K562 (cell line): ENCODE measurements around the gene LDLR. TPM values are rescaled to one million over a fixed set of nuclear protein-coding genes. Genes with fewer than 3 reads are reported as not detected.

Experiments used
- BHLHE40 ChIP-seq: IDR thresholded peaks from 2 replicates; pipeline ENCODE4 v1.6.1; 2011; ENCODE audit warnings: low read length, improper control_type of control experiment
- CTBP1 ChIP-seq: fragments of 450-650 bp; IDR thresholded peaks from 2 replicates; pipeline ENCODE4 v1.6.1; 2016; ENCODE audit warnings: borderline replicate concordance
- CUX1 ChIP-seq: fragments of 200-800 bp; sonication (Bioruptor generic); IDR thresholded peaks from 2 replicates; pipeline ENCODE4 v1.6.1; 2016; ENCODE audit warnings: missing genetic modification characterization, missing compliant biosample characterization
- DMBX1 ChIP-seq: fragments of 250-450 bp; sonication (Bioruptor Pico); IDR thresholded peaks from 2 replicates; pipeline ENCODE4 v1.8.0; 2022; ENCODE audit warnings: inconsistent platforms, mild to moderate bottlenecking, moderate library complexity, borderline replicate concordance
- FOXM1 ChIP-seq, 2 experiments: fragments of 450-650 bp in 1 of 2; sonication (generic) in 1 of 2; formaldehyde crosslinking in 1 of 2; IDR thresholded peaks; 2 replicates each; pipeline versions ENCODE4 v1.6.1 to v1.9.0; 2017 to 2022; ENCODE audit warnings: low read depth in 2 of 2, mild to moderate bottlenecking in 2 of 2, missing genetic modification reagents in 1 of 2, moderate library complexity in 1 of 2
- HNRNPUL1 ChIP-seq: fragments of 200-400 bp; formaldehyde crosslinking; IDR thresholded peaks from 2 replicates; pipeline ENCODE4 v1.6.1; 2017; ENCODE audit warnings: low read length
- HOXB6 ChIP-seq: fragments of 250-450 bp; sonication (Bioruptor Pico); IDR thresholded peaks from 2 replicates; pipeline ENCODE4 v1.5.1; 2022; ENCODE audit warnings: mild to moderate bottlenecking, borderline replicate concordance
- MAFK ChIP-seq: IDR thresholded peaks from 2 replicates; pipeline ENCODE4 v1.6.1; 2011; ENCODE audit warnings: low read length, improper control_type of control experiment
- NCOA6 ChIP-seq: fragments of 450-650 bp; IDR thresholded peaks from 2 replicates; pipeline ENCODE4 v1.6.1; 2017; ENCODE audit warnings: mild to moderate bottlenecking
- NR2C2 ChIP-seq, 2 experiments: fragments of 200-800 bp in 1 of 2; sonication (Bioruptor generic) in 1 of 2; sonication (generic) in 1 of 2; formaldehyde crosslinking in 1 of 2; IDR thresholded peaks; 2 replicates each; pipeline versions ENCODE4 v1.6.1 to v1.8.0; 2016 to 2022; ENCODE audit warnings: mild to moderate bottlenecking in 1 of 2, missing compliant biosample characterization in 1 of 2, missing genetic modification characterization in 1 of 2, missing genetic modification reagents in 1 of 2
- PRDM10 ChIP-seq: fragments of 450-650 bp; IDR thresholded peaks from 2 replicates; pipeline ENCODE4 v1.6.1; 2018; ENCODE audit not compliant: partially characterized antibody
- RFX5 ChIP-seq: IDR thresholded peaks from 2 replicates; pipeline ENCODE4 v1.6.1; 2011; ENCODE audit warnings: low read depth, mild to moderate bottlenecking, improper control_type of control experiment, low read length
- SREBF2 ChIP-seq: sonication (generic); formaldehyde crosslinking; IDR thresholded peaks from 2 replicates; pipeline ENCODE4 v1.4.0; 2020; ENCODE audit warnings: mild to moderate bottlenecking, missing genetic modification reagents
- ZNF282 ChIP-seq: sonication (generic); formaldehyde crosslinking; IDR thresholded peaks from 2 replicates; pipeline ENCODE4 v1.8.1; 2023; ENCODE audit warnings: missing genetic modification reagents
- ZNF449 ChIP-seq: fragments of 250-450 bp; sonication (Bioruptor Pico); IDR thresholded peaks from 2 replicates; pipeline ENCODE4 v1.8.0; 2022; ENCODE audit warnings: moderate library complexity, mild to moderate bottlenecking, inconsistent platforms
- ZNF644 ChIP-seq: fragments of 200-800 bp; sonication (Bioruptor generic); IDR thresholded peaks from 2 replicates; pipeline ENCODE4 v1.6.1; 2016; ENCODE audit warnings: low read depth, missing genetic modification characterization, missing compliant biosample characterization
- polyA plus RNA-seq, 8 experiments: library from polyadenylated mRNA; depleted of rRNA in 4 of 8; stranded (reverse) in 5 of 8; unstranded in 3 of 8; fragments of >200 nt; fragmentation: Nextera tagmentation in 2 of 8; fragmentation: Illumina TruSeq in 1 of 8; extraction: Ambion mirVana in 2 of 8; extraction: Trizol in 1 of 8; gene quantifications; 2 replicates each; pipeline versions ENCODE4 v1.2.1 to v1.2.3, GENCODE V29; 2011 to 2014; ENCODE audit warnings: inconsistent platforms in 1 of 8, missing spikeins in 1 of 8
- total RNA-seq, 7 experiments: library from RNA; depleted of rRNA in 6 of 7; stranded (reverse); fragments of >200 nt in 6 of 7; fragmentation: Illumina TruSeq in 2 of 7; extraction: Trizol in 2 of 7; gene quantifications; 2 replicates each; pipeline versions ENCODE4 v1.2.1 to v1.2.3, GENCODE V29; 2011 to 2021; ENCODE audit warnings: low replicate concordance in 1 of 7

LDLR gene
- total and polyA plus RNA-seq, 9 of the 15 experiments (the other 6 are each of a cell fraction or from before 2014, with no cell fraction given), result 19.9 to 114 (median 56.3) TPM

- peak; percentile 19; the same call in 1 of the 2 replicates for TF ChIP-seq DMBX1
- 0 out of 2 replicates have a peak, but pooled peaks have one; percentile 18 for TF ChIP-seq ZNF644 (tag)
- TF ChIP-seq HNRNPUL1, result no peak
- no peak for TF ChIP-seq NR2C2 (CRISPR knock-in tag; IDR thresholded peaks at IDR 0.05)
- TF ChIP-seq NR2C2 (tag; IDR thresholded peaks at IDR 0.05), result peak; percentile 26; the same call in 1 of the 2 replicates
- TF ChIP-seq CTBP1, result no peak
- no peak for TF ChIP-seq MAFK
- no peak for TF ChIP-seq ZNF282 (CRISPR knock-in tag)
- no peak for TF ChIP-seq SREBF2
- TF ChIP-seq PRDM10, result no peak
- TF ChIP-seq FOXM1 (IDR thresholded peaks at IDR 0.05; ENCODE audit: low read depth), result no peak
- TF ChIP-seq FOXM1 (CRISPR knock-in tag; IDR thresholded peaks at IDR 0.05; ENCODE audit: low read depth), result no peak
- TF ChIP-seq ZNF449, result 0 out of 2 replicates have a peak, but pooled peaks have one; percentile 29
- TF ChIP-seq CUX1, result peak; percentile 67; the same call in 1 of the 2 replicates
- TF ChIP-seq NCOA6, result no peak
- TF ChIP-seq BHLHE40, result no peak
- TF ChIP-seq HOXB6 (CRISPR knock-in tag), result no peak
- no peak for TF ChIP-seq RFX5
Observed at GRCh38 chr19:11088506-11089253, 583 bp upstream of the LDLR start (continued).
